HEK293T (cell line): Measurements from ENCODE around the gene ZNF516.

ENCODE experiments used
- ARNT ChIP-seq: fragments of 450-650 bp; IDR thresholded peaks from 2 replicates; pipeline ENCODE4 v1.6.1; 2017; ENCODE audit warnings: mild to moderate bottlenecking
- CTBP1 ChIP-seq: fragments of 450-650 bp; IDR thresholded peaks from 2 replicates; pipeline ENCODE4 v1.6.1; 2016; ENCODE audit warnings: borderline replicate concordance
- FOXA1 ChIP-seq: fragments of 450-650 bp; IDR thresholded peaks from 2 replicates; pipeline ENCODE4 v1.6.1; 2016; ENCODE audit warnings: mild to moderate bottlenecking
- NFRKB ChIP-seq: fragments of 450-650 bp; IDR thresholded peaks from 2 replicates; pipeline ENCODE4 v1.6.1; 2016; ENCODE audit warnings: mild to moderate bottlenecking, moderate library complexity
- SP1 ChIP-seq: fragments of 450-650 bp; IDR thresholded peaks from 2 replicates; pipeline ENCODE4 v1.6.1; 2017
- SUZ12 ChIP-seq: fragments of 450-650 bp; IDR thresholded peaks from 2 replicates; pipeline ENCODE4 v1.6.1; 2016; ENCODE audit warnings: mild to moderate bottlenecking
- TARDBP ChIP-seq: fragments of 450-650 bp; IDR thresholded peaks from 2 replicates; pipeline ENCODE4 v1.6.1; 2016
- ZNF384 ChIP-seq: fragments of 450-650 bp; IDR thresholded peaks from 2 replicates; pipeline ENCODE4 v1.6.1; 2016

DNA sequence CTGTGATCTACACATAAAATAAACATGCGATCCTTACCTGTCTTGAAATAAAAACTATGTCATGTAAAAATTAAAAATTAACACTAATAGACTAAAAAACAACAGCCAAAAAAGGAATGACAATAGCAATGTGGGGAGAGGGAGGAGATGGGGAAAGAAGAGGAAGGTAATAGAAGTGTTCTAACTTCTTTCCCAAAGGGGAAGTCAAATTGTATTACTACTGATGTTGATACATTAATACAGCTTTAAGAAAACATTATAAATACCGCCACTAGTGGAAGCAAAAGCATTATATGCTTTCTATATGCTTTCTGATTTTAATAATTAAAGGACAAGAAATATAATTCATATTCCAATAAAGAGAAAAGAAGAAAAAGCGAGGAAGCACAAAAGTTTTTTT is 22.2 kb downstream of the ZNF516 start:
- TF ChIP-seq ARNT, result no peak
- no peak for TF ChIP-seq CTBP1
- no peak for TF ChIP-seq SUZ12
- TF ChIP-seq TARDBP, result no peak
- TF ChIP-seq FOXA1, result no peak
- no peak for TF ChIP-seq SP1
- no peak for TF ChIP-seq ZNF384
- no peak for TF ChIP-seq NFRKB
